ENCODE results near the gene IMP4. TPM values are rescaled to one million over a fixed set of nuclear protein-coding genes. Genes with fewer than 3 reads are reported as not detected.

Gene IMP4
- total and polyA plus RNA-seq, 2 of the 8 experiments (the other 6 are each of a cell fraction or from before 2014, with no cell fraction given), result 96.8 to 194 TPM

DNA sequence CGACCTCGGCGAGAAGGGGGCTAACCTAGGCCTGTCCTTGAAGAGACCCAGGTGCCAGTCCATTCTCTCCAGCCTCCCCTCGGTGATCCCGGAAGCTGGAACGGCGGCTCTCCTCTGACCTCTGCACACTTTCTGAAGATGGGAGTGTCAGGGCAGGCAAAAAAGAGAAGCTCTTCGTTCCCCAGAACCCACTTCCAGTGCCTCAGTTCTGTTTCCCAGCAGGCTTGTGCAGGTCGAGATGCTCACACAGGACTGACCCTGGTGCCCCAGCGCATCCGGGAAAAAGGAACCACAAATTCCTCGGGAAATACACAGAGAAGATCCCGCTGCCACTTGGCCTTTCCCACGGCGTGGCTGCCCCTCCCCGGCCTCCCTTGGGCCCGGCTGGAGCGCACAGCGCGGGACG, 12.5 kb downstream of the IMP4 start:
- DNase-seq (ENCODE audit: low read depth in 1 of 2, low spot score in 2 of 2) (no peak), FAIRE-seq (no peak)
- H3K4ac ChIP-seq (replicated peaks; ENCODE audit: insufficient read length, low read depth, low read length), result no peak overlapping the region
- WGBS, 2 experiments (ENCODE audit: extremely low coverage in 1 of 2, insufficient coverage in 1 of 2, insufficient read length in 1 of 2, insufficient replicate concordance in 2 of 2, low coverage in 1 of 2, low lambda C conversion rate in 2 of 2, missing lambda C conversion rate in 1 of 2), result 40% methylated on average over 19 of the region's 21 CpGs; no CpG with 5 or more reads in 1 of the 2 experiments
- peak overlapping the region; percentile 60; the same call in 1 of the 2 replicates for H2AFZ ChIP-seq (ENCODE audit: low read length)
- no peak overlapping the region; a peak in 1 of 7 replicates for H3K9ac ChIP-seq (replicated peaks in 1 of 4; ENCODE audit: extremely low read depth in 1 of 4, low read depth in 3 of 4, low read length in 3 of 4)
- POLR2A ChIA-PET (ENCODE audit: partially characterized antibody), result interaction anchor here (0.9 to 8.7 kb wide), 3 partner anchors 12 to 174 kb away, joined by 3 to 72 read pairs (median 3); partner anchors contain the start of genes IMP4 and SMPD4
- H2AK5ac ChIP-seq (ENCODE audit: low read depth, low read length), result no peak overlapping the region
- H4K20me1 ChIP-seq (replicated peaks in 1 of 2; ENCODE audit: control insufficient read depth in 1 of 2, insufficient read depth in 2 of 2, low read length in 2 of 2), result peaks cover 0 to 2% of the 10 kb centered on the region in 2 experiments
- H3K4me1 ChIP-seq (replicated peaks in 1 of 4; ENCODE audit: control insufficient read depth in 3 of 4, insufficient read depth in 4 of 4, low read length in 3 of 4), result no peaks in the 10 kb centered on the region
- H4K8ac ChIP-seq (ENCODE audit: extremely low read depth, insufficient read depth, low read length), result 0 out of 2 replicates have a peak overlapping the region, but pooled peaks have one; percentile 58
- H3K23me2 ChIP-seq (ENCODE audit: low read depth, low read length), result peaks cover 4% of the 10 kb centered on the region; the same call in 1 of the 2 replicates
- no peak overlapping the region for H3K18ac ChIP-seq (ENCODE audit: extremely low read depth, low read length)
- H2BK12ac ChIP-seq (ENCODE audit: low read depth, low read length), result no peak overlapping the region
- no peak overlapping the region for H3K27ac ChIP-seq (ENCODE audit: low read depth, low read length)
- H3K79me1 ChIP-seq (ENCODE audit: low read depth, low read length), result no peaks in the 10 kb centered on the region
- no peak overlapping the region for H2BK15ac ChIP-seq (ENCODE audit: low read length)
- no peaks in the 10 kb centered on the region for H3K36me3 ChIP-seq (ENCODE audit: control insufficient read depth in 2 of 4, insufficient read depth in 4 of 4, low read length in 3 of 4)
- H3K27me3 ChIP-seq (replicated peaks in 1 of 4; ENCODE audit: control insufficient read depth in 3 of 4, extremely low read depth in 1 of 4, insufficient read depth in 3 of 4, low read length in 3 of 4), result peaks cover 15 to 40% (median 26%) of the 10 kb centered on the region in 4 experiments; a peak in 6 of 7 replicates
- H3K23ac ChIP-seq (ENCODE audit: insufficient read length), result no peak overlapping the region
- no peak overlapping the region for H2BK20ac ChIP-seq (ENCODE audit: low read length)
- peak overlapping the region; percentile 41 to 65 (median 60) for H3K4me3 ChIP-seq (ENCODE audit: extremely low read depth in 1 of 4, insufficient read depth in 2 of 4, low read depth in 3 of 4, low read length in 4 of 4)
- H3K4me2 ChIP-seq (ENCODE audit: insufficient read depth in 1 of 2, low read depth in 2 of 2, low read length in 2 of 2), result peak overlapping the region; percentile 72 to 85
- H3K79me2 ChIP-seq (ENCODE audit: control insufficient read depth in 1 of 2, insufficient read depth in 2 of 2, low read length in 2 of 2), result no peaks in the 10 kb centered on the region
- H2BK120ac ChIP-seq (replicated peaks; ENCODE audit: low read depth, low read length), result no peak overlapping the region
- CTCF ChIA-PET (ENCODE audit: partially characterized antibody), result interaction anchor here (1.2 to 4.7 kb wide), 4 partner anchors 11 to 67 kb away, joined by 3 to 28 read pairs (median 12); partner anchors contain the start of gene IMP4
- H3K14ac ChIP-seq (ENCODE audit: insufficient read length), result no peak overlapping the region
- no peaks in the 10 kb centered on the region for H3K9me3 ChIP-seq (ENCODE audit: insufficient read depth in 2 of 2, low read depth in 1 of 2, low read length in 1 of 2)
- no peak overlapping the region for H2BK5ac ChIP-seq (ENCODE audit: low read depth, low read length)
- no peak overlapping the region for H3K56ac ChIP-seq (replicated peaks; ENCODE audit: insufficient read length, low read depth, low read length)
- H4K91ac ChIP-seq (replicated peaks; ENCODE audit: insufficient read length, low read length), result no peak overlapping the region
- no peak overlapping the region for H4K5ac ChIP-seq (ENCODE audit: insufficient read length, low read depth, low read length)
- TF ChIP-seq, protein P1, sequence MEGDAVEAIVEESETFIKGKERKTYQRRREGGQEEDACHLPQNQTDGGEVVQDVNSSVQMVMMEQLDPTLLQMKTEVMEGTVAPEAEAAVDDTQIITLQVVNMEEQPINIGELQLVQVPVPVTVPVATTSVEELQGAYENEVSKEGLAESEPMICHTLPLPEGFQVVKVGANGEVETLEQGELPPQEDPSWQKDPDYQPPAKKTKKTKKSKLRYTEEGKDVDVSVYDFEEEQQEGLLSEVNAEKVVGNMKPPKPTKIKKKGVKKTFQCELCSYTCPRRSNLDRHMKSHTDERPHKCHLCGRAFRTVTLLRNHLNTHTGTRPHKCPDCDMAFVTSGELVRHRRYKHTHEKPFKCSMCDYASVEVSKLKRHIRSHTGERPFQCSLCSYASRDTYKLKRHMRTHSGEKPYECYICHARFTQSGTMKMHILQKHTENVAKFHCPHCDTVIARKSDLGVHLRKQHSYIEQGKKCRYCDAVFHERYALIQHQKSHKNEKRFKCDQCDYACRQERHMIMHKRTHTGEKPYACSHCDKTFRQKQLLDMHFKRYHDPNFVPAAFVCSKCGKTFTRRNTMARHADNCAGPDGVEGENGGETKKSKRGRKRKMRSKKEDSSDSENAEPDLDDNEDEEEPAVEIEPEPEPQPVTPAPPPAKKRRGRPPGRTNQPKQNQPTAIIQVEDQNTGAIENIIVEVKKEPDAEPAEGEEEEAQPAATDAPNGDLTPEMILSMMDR (IDR thresholded peaks at IDR 0.05; ENCODE audit: control extremely low read depth in 1 of 3, insufficient read depth in 1 of 3, low read depth in 1 of 3, low read length in 3 of 3), result no peak
- TF ChIP-seq HDAC6 (IDR thresholded peaks at IDR 0.05; ENCODE audit: low read depth, low read length) (no peak), TEAD4 (IDR thresholded peaks at IDR 0.05; ENCODE audit: low read depth, low read length) (no peak), RFX5 (IDR thresholded peaks at IDR 0.05; ENCODE audit: borderline replicate concordance, low read depth, low read length) (no peak), CEBPB (IDR thresholded peaks at IDR 0.05; ENCODE audit: low read depth, low read length) (no peak), SIN3A (conservative IDR thresholded peaks at IDR 0.05 in 1 of 2, IDR thresholded peaks at IDR 0.05 in 1 of 2; ENCODE audit: low read depth in 1 of 2, low read length in 2 of 2) (no peak), KDM5A (IDR thresholded peaks at IDR 0.05; ENCODE audit: low read length) (no peak), EZH2 (IDR thresholded peaks at IDR 0.05; ENCODE audit: low read depth, low read length, severe bottlenecking) (no peak)
- TF ChIP-seq, protein P2, sequence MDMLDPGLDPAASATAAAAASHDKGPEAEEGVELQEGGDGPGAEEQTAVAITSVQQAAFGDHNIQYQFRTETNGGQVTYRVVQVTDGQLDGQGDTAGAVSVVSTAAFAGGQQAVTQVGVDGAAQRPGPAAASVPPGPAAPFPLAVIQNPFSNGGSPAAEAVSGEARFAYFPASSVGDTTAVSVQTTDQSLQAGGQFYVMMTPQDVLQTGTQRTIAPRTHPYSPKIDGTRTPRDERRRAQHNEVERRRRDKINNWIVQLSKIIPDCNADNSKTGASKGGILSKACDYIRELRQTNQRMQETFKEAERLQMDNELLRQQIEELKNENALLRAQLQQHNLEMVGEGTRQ (IDR thresholded peaks at IDR 0.05; ENCODE audit: low read length), result no peak

Data from H1 (cell line).